GM19025 (cell line): Measurements from ENCODE around the gene C20orf96.
"Not testable (repeated sequence)": the region's sequence is repeated elsewhere in the genome, so short reads cannot be mapped to it uniquely, and the experiment has no call there.

ENCODE experiments used
- ATAC-seq: cut with Tn5 transposase; IDR thresholded peaks from one replicate; pipeline ENCODE4 v1.9.1; 2021; ENCODE audit warnings: mild to moderate bottlenecking, low read depth, moderate library complexity; ENCODE audit not compliant: unreplicated experiment

C20orf96 gene, protein sequence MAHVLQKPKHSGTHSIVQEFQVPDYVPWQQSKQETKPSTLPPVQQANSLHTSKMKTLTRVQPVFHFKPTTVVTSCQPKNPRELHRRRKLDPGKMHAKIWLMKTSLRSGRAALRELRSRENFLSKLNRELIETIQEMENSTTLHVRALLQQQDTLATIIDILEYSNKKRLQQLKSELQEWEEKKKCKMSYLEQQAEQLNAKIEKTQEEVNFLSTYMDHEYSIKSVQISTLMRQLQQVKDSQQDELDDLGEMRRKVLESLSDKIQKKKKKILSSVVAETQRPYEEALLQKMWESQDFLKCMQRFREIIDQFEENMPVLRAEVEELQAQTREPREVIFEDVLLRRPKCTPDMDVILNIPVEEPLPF

DNA sequence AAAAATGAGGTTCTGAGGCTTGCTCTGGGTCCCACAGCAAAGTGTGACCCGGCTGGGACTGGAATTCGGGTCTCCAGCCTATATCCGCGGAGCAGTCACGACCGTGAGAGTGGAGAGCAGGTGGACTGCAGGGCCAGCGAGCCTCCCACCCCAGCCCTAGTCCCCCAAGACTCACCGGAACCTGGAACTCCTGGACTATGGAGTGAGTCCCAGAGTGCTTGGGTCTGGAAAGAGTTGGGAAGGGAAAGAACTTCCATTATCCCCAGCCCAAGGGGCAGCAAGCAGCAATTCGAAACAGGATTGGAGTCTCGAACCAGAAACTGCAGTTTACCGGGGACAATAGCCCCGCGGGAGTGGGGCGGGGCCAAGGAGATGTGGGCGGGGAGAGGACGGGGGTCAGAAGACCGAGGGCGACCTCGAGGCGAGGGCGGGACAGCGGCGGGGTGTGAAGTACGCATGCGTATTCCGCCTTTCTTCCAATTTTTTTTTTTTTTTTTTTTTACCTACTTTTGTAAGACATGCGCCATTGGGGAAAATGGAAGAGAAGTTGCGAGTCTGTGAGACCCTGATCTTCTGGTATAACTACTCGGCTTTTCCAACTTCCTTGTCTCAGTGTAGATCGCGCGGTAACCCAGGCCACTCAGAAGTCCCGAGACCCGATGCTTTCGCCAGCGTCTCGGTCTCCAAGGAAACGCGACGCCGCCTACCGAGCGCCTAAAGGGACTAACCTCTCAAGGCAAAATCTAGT lies at the start of gene C20orf96:
C20orf96 (minus strand) TSS at position 667 of the 748 bp plus-strand sequence; CDS start at position 527, 140 bp downstream.
- peak; percentile 88 for ATAC-seq

DNA sequence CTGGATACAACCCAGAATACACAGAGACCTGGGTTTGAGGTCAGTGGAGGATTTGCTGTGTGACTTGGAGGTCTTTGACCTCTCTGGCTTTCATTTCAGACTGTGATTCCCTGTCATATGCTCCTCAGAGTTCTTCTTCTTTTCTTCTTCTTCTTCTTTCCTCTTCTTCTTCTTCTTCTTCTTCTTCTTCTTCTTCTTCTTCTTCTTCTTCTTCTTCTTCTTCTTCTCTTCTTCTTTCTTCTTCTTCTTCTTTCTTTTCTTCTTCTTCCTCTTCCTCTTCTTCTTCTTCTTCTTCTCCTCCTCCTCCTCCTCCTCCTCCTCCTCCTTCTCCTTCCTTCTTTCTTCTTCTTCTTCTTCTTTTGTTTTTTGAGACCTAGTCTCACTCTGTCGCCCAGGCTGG lies 45.5 kb upstream of the C20orf96 start:
- not testable (repeated sequence) for ATAC-seq

DNA sequence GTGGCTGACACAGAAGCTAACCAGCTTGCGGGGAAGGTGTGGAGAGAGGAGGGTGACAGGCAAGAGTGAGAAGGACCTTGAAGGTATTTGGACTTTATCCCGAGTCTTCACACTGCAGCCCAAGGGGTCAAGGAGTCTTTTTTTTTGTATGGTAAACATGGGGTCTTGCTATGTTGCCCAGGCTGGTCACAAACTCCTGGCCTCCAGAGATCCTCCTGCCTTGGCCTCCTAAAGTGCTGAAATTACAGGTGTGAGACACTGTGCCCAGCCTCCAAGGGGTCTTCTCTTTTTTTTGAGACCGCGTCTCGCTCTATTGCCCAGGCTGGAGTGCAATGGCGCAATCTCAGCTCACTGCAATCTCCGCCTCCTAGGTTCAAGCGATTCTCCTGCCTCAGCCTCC lies 44.0 kb upstream of the C20orf96 start:
- no peak for ATAC-seq

DNA sequence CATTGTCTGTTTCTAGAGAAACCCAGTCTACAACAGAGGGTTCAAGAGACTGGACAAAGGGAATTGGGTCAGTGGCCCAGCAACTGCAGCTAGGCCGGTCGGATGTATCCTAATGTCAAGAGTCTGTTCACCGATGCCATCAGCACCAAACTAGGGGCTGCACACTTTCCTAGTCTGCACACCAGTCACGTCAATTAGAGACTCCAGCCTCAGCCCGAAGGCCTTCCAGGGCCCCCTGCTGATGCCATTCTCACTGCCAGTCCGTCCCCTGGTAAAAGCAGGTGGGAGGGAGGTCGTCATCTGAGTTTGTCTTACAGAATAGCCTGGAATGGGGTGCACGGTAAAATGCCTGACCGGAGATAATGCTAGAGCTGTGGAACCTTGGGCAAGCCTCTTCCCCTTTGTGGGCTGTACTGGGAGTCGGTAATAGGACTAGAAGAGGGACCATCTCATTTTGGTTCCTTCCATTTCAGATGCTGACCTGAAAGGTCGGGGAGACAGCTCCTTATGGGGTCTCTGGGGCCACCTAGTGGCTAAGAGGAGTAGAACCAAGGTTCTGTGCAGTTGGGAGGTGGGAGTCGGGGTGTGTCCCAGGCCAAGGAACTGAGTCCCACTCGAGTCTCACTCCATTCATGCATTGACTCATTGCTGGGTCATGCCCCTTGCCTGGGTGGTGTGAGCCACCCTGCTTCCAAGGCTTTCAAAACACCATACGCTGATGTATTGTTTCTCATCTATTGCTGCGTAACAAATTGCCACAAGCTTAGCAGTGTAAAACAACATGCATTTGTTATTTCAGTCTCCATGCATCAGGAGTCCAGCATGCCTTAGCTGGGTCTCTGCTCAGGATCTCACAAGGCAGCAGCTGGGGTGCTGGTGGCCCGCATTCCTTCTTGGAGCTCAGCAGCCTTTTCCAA lies 39.9 kb upstream of the C20orf96 start:
- no peak for ATAC-seq

DNA sequence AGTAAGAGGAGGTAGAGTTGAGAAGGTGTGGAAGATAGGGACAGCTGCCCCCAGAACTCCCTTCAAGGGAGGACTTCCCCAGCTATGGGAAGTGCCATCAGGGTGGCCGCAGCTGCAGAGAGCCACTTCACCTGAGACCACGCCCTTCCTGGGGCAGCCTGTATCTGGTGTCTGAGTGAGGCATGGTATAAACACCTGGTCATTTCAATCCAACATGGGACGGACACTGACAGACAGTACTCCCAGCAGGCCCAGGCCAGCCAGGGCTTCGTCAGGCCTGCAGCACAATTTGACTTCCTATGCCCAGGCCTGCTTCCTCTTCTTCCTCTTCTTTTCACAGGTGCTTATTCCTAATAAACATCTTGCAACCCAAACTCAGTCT lies 39.3 kb upstream of the C20orf96 start:
- ATAC-seq = no peak

DNA sequence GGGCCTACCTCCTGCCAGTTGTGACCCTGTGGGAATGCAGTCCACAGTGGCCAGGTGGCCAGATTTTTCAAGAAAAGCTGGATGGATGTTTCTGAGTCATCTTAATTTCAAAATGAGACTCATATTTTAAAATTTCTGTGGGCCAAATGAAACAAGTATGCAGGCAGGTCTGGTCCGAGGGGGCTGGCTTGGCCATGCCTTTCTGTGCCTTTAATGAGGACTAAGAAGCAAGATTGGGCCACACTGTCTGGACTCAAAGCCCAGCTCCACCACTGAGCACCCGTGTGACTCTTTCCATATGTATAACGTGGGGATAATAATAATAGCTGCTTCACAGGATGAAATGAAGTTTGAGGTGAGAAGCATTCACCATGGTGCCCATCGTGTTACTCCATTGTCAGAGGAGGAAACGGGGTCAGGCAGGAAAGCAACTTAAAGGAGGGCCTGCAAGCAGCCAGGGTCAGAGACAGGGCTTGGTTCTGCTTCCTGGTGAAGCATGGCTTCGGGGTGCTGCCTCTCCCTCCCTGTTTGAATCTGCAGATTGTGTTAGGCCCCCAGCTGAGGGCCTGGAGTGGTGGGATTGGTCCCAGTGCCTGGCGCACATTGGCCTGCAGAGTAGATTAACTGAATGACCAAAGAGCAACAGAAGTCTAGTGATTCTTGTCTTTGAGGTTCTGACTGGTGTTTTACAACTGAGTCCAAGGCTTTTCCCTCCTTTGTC lies 38.6 kb upstream of the C20orf96 start:
- no peak for ATAC-seq

DNA sequence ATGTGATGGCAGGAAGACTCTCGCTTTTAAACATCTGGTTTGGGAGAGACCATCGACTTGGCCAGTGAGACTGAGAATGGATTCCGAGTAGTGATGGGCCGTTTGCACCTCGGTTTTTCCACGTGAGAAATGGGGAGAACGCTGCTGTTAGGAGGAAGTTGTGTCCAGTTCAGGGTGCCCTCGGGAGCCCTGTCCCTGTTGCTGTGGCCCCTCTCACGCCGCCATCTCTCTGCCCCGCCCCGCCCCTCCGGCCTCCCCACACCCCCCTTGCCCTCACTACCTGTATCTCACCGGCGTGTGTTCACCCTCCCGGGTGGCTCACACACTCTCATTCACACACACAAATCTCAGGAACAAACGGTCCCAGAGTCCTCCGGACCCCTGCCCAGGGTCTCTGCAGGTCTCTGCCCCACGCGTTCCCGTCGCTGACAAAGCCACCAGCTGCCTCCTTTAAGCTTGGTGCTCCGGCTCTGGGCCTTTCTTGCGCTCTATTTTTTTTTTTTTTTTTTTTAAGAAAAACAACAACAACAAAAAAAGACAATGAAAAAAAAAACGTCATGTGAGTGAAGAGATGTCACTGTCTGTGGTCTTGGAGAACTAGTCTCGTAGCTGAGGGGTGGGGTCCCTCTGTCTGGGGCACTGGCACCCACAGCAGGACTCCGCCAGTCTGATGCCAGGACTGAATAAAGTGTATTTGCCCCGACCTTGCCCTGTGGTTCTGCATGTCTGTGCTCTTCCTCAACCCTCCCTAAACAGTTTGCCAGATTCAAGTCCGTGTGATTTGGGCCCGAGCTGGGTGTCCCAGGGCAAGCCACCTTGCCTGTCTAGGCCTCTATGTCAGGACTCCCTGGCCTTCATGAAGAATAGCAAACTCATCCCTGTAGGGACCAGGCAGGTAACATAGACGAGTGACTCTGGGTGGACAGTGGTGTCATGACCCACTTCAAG lies 37.8 kb upstream of the C20orf96 start:
- ATAC-seq = no peak

DNA sequence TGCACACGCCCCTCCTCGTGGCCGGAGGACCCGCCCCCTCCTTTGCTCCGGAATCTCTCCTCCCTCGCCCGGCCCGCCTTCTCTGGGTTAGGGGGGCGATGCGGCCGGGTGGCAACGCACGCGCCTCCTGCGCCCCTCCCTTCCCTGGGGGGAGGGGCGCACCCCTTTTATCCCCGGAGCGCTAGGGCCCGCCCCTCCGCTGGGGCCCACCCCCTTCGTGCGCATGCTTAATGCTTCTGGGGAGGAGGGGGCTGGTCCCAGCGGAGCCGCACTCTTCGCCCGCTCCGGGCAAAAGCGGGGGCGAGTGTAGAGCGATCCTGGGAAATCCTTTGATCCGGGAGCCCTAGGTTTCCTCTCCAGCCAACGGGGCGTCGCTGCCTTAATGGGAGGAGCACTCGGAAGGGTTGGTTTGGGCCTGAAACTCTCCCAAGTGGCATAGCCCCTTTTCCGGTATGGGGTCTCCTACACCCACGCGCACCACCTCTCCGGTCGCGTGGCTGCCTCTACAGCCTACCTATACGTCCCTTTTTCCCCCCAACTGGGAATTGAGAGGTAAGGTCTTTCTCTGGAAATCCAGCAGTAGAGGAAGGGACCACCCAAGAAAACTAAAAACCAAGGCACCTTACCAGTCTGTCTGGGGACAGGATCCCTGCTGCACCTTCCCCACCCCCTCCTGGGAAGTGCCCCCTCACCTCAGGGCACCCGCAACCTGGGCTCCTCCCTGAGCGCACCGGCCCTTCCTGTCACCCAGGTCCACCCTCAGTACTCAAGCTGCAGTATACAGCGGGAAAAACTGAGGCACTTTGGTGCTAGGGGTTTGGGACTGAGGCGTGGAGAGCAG lies 36.9 kb upstream of the C20orf96 start:
- no peak for ATAC-seq

DNA sequence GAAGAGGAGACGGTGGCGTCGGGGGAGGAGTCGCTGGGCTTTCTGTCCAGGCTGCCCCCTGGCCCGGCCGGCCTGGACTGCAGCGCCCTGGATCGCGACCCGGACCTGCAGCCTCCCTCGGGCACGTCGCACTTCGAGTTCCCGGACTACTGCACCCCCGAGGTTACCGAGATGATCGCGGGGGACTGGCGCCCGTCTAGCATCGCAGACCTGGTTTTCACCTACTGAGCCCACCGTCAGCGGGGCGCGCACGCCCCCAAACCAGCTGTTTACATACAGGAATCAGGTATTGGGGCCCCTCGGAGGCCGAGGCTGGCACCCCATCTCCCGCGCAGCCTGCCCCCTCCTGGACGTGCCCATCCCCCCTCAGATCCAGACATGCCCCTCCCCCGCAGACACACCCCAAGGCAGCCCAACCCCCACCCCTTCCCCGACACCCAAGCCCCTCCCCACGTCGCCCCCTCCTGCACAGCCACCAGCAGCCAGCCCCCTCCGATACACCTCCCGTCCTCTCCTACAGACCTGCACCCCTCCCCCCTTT lies 36.2 kb upstream of the C20orf96 start:
- ATAC-seq = no peak

DNA sequence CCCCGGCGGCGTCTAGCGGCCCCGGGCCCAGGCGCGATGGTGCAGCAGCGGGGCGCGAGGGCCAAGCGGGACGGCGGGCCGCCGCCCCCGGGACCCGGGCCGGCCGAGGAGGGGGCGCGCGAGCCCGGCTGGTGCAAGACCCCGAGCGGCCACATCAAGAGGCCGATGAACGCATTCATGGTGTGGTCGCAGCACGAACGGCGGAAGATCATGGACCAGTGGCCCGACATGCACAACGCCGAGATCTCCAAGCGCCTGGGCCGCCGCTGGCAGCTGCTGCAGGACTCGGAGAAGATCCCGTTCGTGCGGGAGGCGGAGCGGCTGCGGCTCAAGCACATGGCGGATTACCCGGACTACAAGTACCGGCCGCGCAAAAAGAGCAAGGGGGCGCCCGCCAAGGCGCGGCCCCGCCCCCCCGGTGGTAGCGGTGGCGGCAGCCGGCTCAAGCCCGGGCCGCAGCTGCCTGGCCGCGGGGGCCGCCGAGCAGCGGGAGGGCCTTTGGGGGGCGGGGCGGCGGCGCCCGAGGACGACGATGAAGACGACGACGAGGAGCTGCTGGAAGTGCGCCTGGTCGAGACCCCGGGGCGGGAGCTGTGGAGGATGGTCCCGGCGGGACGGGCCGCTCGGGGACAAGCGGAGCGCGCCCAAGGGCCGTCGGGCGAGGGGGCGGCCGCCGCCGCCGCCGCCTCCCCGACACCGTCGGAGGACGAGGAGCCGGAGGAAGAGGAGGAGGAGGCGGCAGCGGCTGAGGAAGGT lies 35.5 kb upstream of the C20orf96 start:
- ATAC-seq = no peak

DNA sequence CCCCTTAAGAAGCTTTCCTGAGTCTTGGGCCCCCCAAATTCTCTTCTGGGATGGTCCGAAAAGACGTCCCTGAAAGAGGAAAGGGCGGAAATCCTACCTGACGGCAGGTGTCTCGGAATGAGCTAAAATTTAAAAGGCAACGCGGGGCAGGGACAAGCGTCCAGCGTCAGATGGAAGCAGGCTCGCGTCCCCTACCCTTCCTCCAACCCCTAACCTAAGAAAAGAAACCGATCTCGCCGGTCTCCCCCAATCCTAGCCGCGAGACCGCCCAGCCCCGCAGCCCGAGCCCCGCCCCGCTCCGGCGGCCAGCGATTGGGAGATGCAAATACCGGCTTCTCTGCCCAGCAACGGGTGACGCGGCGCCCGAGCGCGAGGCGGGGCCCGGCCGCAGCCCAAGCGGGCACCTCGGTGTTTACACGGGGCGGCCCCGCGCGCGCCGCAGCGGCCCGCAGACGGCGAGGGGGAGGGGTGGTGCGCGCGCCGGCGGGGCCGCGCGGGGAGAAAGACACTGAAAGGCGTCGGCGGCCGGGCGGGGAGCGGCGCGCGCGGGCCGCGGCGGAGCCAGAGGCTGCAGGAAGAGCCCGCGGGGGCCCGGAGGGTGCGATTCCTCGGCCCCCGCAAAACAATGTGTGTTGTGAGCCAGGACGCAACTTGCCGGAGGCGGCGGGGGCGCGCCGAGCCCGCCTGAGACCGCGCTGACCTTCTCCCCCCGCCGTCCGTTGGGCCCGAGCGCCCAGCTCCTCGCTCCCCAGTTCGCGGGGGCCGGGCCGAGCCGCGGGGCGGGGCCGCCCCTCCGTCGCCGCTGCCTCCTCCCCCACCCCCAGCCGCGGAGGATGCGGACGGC lies 34.7 kb upstream of the C20orf96 start, which contains the start of gene SOX12:
SOX12 (plus strand) TSS at position 508 of the 844 bp plus-strand sequence. CDS start 373 bp downstream, outside the sequence.
- peak; percentile 71 for ATAC-seq

DNA sequence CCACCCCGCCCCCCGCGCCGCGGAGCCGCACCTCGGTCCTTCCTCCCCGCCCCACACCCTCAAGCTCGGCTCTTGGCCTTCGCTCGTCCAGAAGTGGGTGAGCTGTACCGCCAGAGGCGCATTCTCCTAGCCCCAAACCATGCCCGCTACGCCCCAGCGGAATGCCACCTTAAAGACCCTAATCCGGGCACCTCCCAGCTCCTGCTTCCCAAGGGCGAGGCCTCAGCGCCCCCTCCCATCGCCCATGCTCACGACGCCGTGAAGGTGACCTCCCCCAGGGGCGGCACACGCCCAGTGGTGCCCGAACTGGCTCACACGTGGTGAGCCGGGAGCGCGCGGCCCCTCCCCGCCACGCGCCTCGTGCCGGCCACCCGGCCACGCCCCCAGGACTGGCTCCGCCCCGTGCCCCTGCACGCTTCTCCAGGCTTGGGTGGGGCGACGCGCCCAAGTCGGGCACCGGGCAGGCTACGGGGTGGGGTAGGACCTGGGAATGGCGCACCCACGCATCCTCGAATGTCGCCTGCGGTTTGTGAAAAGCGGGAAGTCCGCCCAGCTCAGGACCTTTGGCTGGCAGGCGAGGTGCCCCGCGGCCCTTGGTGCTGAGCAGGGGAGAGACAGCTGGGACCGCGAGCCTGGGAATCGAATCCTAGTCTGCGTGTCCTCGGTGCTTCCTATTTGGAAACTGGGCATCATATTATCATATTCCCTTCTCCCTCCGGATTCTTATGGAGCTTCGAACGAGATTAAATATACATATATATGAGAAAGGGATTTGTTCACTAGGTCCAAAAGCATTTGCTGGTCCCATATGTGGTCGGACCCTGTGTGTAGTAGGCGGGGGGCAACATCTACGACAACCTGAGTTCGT lies 33.9 kb upstream of the C20orf96 start:
- ATAC-seq = peak; percentile 44

DNA sequence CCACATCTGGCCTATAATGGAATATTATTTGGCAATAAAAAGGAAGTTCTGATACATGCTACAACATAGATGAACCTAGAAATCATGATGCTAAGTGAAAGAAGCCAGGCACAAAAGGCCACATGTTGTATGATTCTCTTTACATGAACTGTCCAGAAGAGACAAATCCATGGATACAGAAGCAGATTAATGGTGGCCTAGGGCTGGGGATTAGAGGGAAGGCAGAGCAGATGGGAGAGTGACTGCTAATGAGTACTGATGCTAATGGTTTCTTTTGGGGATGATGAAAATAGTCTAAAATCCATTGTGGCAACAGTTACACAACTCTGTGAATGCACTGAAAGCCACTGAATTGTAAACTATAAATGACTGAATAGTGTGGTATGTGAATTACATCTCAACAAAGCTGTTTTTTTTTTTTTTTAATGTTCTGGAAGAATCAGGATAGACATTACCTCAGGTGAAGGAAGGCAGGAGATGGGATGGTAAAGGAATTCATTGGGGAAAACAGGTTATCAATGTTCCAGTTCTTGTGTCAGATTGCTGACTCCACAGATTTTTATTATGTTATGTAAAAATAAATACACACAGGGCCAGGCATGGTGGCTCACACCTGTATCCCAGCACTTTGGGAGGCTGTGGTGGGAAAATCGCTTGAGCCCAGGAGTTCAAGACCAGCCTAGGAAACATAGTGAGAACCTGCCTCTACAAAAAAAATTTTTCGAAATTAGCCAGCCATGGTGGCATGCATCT lies 25.9 kb upstream of the C20orf96 start:
- ATAC-seq = no peak

DNA sequence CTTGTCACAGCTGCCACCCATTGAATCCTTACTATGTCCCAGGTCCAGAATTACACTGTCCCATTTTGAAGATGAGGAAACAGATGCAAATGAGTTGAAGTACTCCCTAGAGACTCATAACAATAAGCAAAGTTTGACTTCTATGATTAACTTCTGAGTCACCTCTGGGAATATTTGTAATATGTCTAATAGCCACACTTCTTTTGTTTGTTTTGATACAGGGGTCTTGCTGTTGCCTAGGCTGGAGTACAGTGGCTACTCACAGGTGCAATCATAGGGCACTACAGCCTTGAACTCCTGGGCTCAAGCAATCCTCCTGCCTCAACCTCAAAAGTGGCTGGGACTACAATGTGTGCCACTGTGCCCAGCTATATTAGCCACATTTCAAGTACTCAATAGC lies 23.4 kb upstream of the C20orf96 start:
- no peak for ATAC-seq

DNA sequence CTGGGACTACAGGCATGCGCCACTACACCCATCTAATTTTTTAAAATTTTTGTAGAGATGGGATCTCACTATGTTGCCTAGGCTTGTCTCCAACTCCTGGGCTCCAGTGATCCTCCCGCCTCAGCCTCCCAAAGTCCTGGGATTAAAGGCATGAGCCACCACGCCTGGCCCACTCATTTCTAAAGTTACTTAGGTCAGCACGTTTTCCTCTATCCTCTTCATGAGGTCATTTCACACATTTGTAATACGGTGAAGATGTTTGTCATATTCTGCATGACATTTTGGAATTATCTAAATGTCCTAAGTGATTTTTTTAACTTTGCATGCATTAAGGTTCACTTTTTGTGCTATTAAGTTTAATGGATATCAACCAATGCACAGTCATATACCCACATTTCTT lies 22.9 kb upstream of the C20orf96 start:
- ATAC-seq = no peak
